HepG2 (cell line): ENCODE measurements around the gene RAB34. TPM values are rescaled to one million over a fixed set of nuclear protein-coding genes. Genes with fewer than 3 reads are reported as not detected.

Source experiments
- ATAC-seq: fragments of 200-7000 bp; cut with Tn5 transposase; 3 replicates; pipeline ENCODE4 v1.9.1; 2020; ENCODE audit warnings: mild to moderate bottlenecking, moderate library complexity
- BruUV-seq: library from RNA; stranded (reverse); fragments of 400-500 nt; replicated peaks from 2 replicates; lab custom pipeline; 2021; lab: Mats Ljungman, UMichigan
- CTCF ChIA-PET: fragments of 300-600 bp; formaldehyde crosslinking; extraction: SDS; loops from one replicate; lab custom pipeline; 2021; ENCODE audit warnings: low total read pairs, inconsistent platforms, low intra/inter-chr PET ratio; lab: Yijun Ruan, JAX
- POLR2A ChIA-PET: fragments of 350-600 bp; sonication (Branson Sonifier 250); formaldehyde crosslinking; loops from one replicate; lab custom pipeline; 2020; ENCODE audit warnings: antibody characterized with exemption, inconsistent platforms; lab: Yijun Ruan, JAX
- DNase-seq: peaks from one replicate; pipeline ENCODE4 v3.0.0-alpha.2; 2015; ENCODE audit warnings: low spot score
- FAIRE-seq: peaks from 3 replicates; lab custom pipeline; 2011; peaks lifted over from hg19 to GRCh38; lab: Jason Lieb, UNC
- H2AFZ ChIP-seq: one replicate; pipeline ENCODE4 v1.6.1; 2011; ENCODE audit warnings: low read length, inconsistent platforms
- H3K27ac ChIP-seq: fragments of 300-600 bp; 3 replicates; pipeline ENCODE4 v1.8.0; 2011; ENCODE audit warnings: mixed run types, mild to moderate bottlenecking, mixed read lengths, low read length, inconsistent platforms; ENCODE audit not compliant: insufficient read depth; ENCODE audit errors: extremely low read length
- H3K27me3 ChIP-seq, 2 experiments: fragments of 200-600 bp in 1 of 2; 2 replicates in 1 of 2; 3 replicates in 1 of 2; pipeline versions ENCODE4 v1.6.0 to v1.8.0; 2011; ENCODE audit warnings: low read length in 2 of 2, mild to moderate bottlenecking in 2 of 2, moderate library complexity in 2 of 2, inconsistent platforms in 1 of 2; ENCODE audit not compliant: insufficient read depth in 2 of 2, control insufficient read depth in 1 of 2
- H3K36me3 ChIP-seq, 2 experiments: fragments of 200-600 bp in 1 of 2; replicated peaks in 1 of 2; 2 replicates in 1 of 2; 3 replicates in 1 of 2; pipeline versions ENCODE4 v1.5.1 to v1.8.0; 2011; ENCODE audit warnings: low read length in 2 of 2, inconsistent platforms in 1 of 2; ENCODE audit not compliant: insufficient read depth in 2 of 2, control insufficient read depth in 1 of 2
- H3K4me1 ChIP-seq: 2 replicates; pipeline ENCODE4 v1.5.1; 2012; ENCODE audit warnings: low read length, inconsistent platforms; ENCODE audit not compliant: insufficient read depth
- H3K4me2 ChIP-seq: 2 replicates; pipeline ENCODE4 v1.6.0; 2011; ENCODE audit warnings: low read depth, low read length, inconsistent platforms
- H3K4me3 ChIP-seq, 3 experiments: fragments of 200-600 bp in 1 of 3; sonication (generic), shearing (Covaris generic) in 1 of 3; replicated peaks in 1 of 3; 2 replicates each; pipeline ENCODE4 v1.5.1; 2011 to 2016; ENCODE audit warnings: low read length in 3 of 3, inconsistent platforms in 2 of 3, low read depth in 2 of 3, mild to moderate bottlenecking in 2 of 3, control low read depth in 1 of 3, mixed read lengths in 1 of 3; ENCODE audit not compliant: insufficient read depth in 1 of 3
- H3K79me2 ChIP-seq: one replicate; pipeline ENCODE4 v1.6.1; 2011; ENCODE audit warnings: low read length, inconsistent platforms; ENCODE audit not compliant: insufficient read depth
- H3K9ac ChIP-seq: 2 replicates; pipeline ENCODE4 v1.6.0; 2011; ENCODE audit warnings: mild to moderate bottlenecking, low read depth, low read length, inconsistent platforms; ENCODE audit not compliant: insufficient read depth
- H3K9me3 ChIP-seq: 2 replicates; pipeline ENCODE4 v1.5.1; 2012; ENCODE audit warnings: mild to moderate bottlenecking, low read length
- H4K20me1 ChIP-seq: 2 replicates; pipeline ENCODE4 v1.6.0; 2011; ENCODE audit warnings: inconsistent platforms, mild to moderate bottlenecking, low read length, moderate library complexity; ENCODE audit not compliant: insufficient read depth
- ARID3A ChIP-seq: IDR thresholded peaks from 2 replicates; pipeline ENCODE4 v1.6.1; 2012; ENCODE audit warnings: low read depth, low read length, improper control_type of control experiment
- EZH2 ChIP-seq: conservative IDR thresholded peaks from 2 replicates; pipeline ENCODE4 v1.6.1; 2012; ENCODE audit warnings: mild to moderate bottlenecking, low read depth, low read length, moderate library complexity
- ISL2 ChIP-seq: sonication (generic); formaldehyde crosslinking; IDR thresholded peaks from 2 replicates; pipeline ENCODE4 v1.5.0; 2020; ENCODE audit warnings: missing genetic modification reagents
- MAZ ChIP-seq, 2 experiments: sonication (generic) in 1 of 2; formaldehyde crosslinking in 1 of 2; IDR thresholded peaks; 2 replicates each; pipeline versions ENCODE4 v1.5.0 to v1.6.1; 2012 to 2020; ENCODE audit warnings: low read depth in 2 of 2, mild to moderate bottlenecking in 2 of 2, borderline replicate concordance in 1 of 2, improper control_type of control experiment in 1 of 2, low read length in 1 of 2, missing genetic modification reagents in 1 of 2, moderate library complexity in 1 of 2
- MIER2 ChIP-seq: IDR thresholded peaks from 2 replicates; pipeline ENCODE4 v1.6.1; 2016; ENCODE audit warnings: missing biosample characterization, missing genetic modification reagents
- PHF8 ChIP-seq: sonication (generic); formaldehyde crosslinking; IDR thresholded peaks from 2 replicates; pipeline ENCODE4 v1.5.0; 2020; ENCODE audit warnings: missing genetic modification reagents
- SNAPC2 ChIP-seq: sonication (generic); formaldehyde crosslinking; IDR thresholded peaks from 2 replicates; pipeline ENCODE4 v1.8.1; 2022; ENCODE audit warnings: mild to moderate bottlenecking, missing genetic modification reagents
- SP140L ChIP-seq: sonication (generic); formaldehyde crosslinking; IDR thresholded peaks from 2 replicates; pipeline ENCODE4 v1.4.0; 2020; ENCODE audit warnings: missing genetic modification reagents, borderline replicate concordance
- TBP ChIP-seq: sonication (generic); formaldehyde crosslinking; IDR thresholded peaks from 2 replicates; pipeline ENCODE4 v1.5.0; 2020; ENCODE audit warnings: missing genetic modification reagents
- TIGD3 ChIP-seq: sonication (generic); formaldehyde crosslinking; IDR thresholded peaks from 2 replicates; pipeline ENCODE4 v1.5.1; 2020; ENCODE audit warnings: mild to moderate bottlenecking, missing genetic modification reagents, borderline replicate concordance
- ZBTB44 ChIP-seq: sonication (generic); formaldehyde crosslinking; IDR thresholded peaks from 2 replicates; pipeline ENCODE4 v1.4.0; 2020; ENCODE audit warnings: missing genetic modification reagents
- ZFP36 ChIP-seq: fragments of 150-350 bp; IDR thresholded peaks from 2 replicates; pipeline ENCODE4 v1.6.1; 2018; ENCODE audit warnings: borderline replicate concordance, low read length, low read depth; ENCODE audit not compliant: partially characterized antibody
- ZNF276 ChIP-seq: sonication (generic); formaldehyde crosslinking; IDR thresholded peaks from 2 replicates; pipeline ENCODE4 v1.4.0; 2020; ENCODE audit warnings: mild to moderate bottlenecking, low read depth, missing genetic modification reagents
- ZNF292 ChIP-seq: sonication (generic); formaldehyde crosslinking; IDR thresholded peaks from 2 replicates; pipeline ENCODE4 v1.8.1; 2022; ENCODE audit warnings: mild to moderate bottlenecking, low read depth, missing genetic modification reagents, borderline replicate concordance
- ZNF563 ChIP-seq: sonication (generic); formaldehyde crosslinking; IDR thresholded peaks from 2 replicates; pipeline ENCODE4 v1.8.0; 2022; ENCODE audit warnings: mild to moderate bottlenecking, moderate library complexity, missing genetic modification reagents
- ZNF747 ChIP-seq: sonication (generic); formaldehyde crosslinking; IDR thresholded peaks from 2 replicates; pipeline ENCODE4 v1.8.1; 2023; ENCODE audit warnings: missing genetic modification reagents, mild to moderate bottlenecking, borderline replicate concordance
- WGBS: methylation state at CpG from one replicate; pipeline ENCODE4 v1.1.6; 2017; ENCODE audit warnings: low lambda C conversion rate; 5-methylcytosine and 5-hydroxymethylcytosine counted together
- in situ Hi-C: cut with HindIII; loops from 2 replicates; pipeline ENCODE4 v1.10.0; 2017; ENCODE audit warnings: low pct_unique_long_range_greater_than_20kb; ENCODE audit not compliant: extremely low pct_ligation_motif_present
- intact Hi-C: fragments of 100-400 bp; cut with micrococcal nuclease; formaldehyde crosslinking; loops from one replicate; pipeline ENCODE4 v1.10.0; 2022; ENCODE audit not compliant: unreplicated experiment
- polyA plus RNA-seq, 8 experiments: library from polyadenylated mRNA; depleted of rRNA in 3 of 8; stranded (reverse) in 7 of 8; unstranded in 1 of 8; fragments of >200 nt; fragmentation: Illumina TruSeq in 4 of 8; extraction: Trizol in 4 of 8; gene quantifications; 2 replicates each; pipeline versions ENCODE4 v1.2.1 to v1.2.3, GENCODE V29; 2011 to 2016; ENCODE audit warnings: low read depth in 4 of 8, missing spikeins in 1 of 8, mixed read lengths in 1 of 8; ENCODE audit not compliant: insufficient read depth in 1 of 8
- total RNA-seq, 5 experiments: library from RNA; depleted of rRNA; stranded (reverse); fragments of >200 nt; fragmentation: Illumina TruSeq; extraction: Trizol; gene quantifications; 2 replicates each; pipeline ENCODE4 v1.2.3, GENCODE V29; 2016; ENCODE audit warnings: low read depth in 1 of 5

The RAB34 gene
- total and polyA plus RNA-seq, 2 of the 13 experiments (the other 11 are each of a cell fraction or from before 2014, with no cell fraction given), result 0.49 TPM; not detected in 1

- POLR2A ChIA-PET, result interaction anchor here (0.8 to 1.8 kb wide), 3 partner anchors 20 to 39 kb away, joined by 3 to 4 read pairs (median 3); partner anchors contain the start of genes RPL23A, SDF2 and SUPT6H
- no peaks in the 10 kb centered on the region for H3K4me1 ChIP-seq
- no peak overlapping the region for H3K27ac ChIP-seq
- CTCF ChIA-PET, result no interaction called here
- no peaks in the 10 kb centered on the region for H3K9me3 ChIP-seq
- in situ Hi-C loops, result no loop called here
- no peak for DNase-seq
- H2AFZ ChIP-seq, result no peak overlapping the region
- H3K4me2 ChIP-seq, result no peak overlapping the region
- H3K4me3 ChIP-seq, result no peak overlapping the region
- H3K27me3 ChIP-seq, result no peaks in the 10 kb centered on the region
- 98% methylated on average over 8 of the region's 11 CpGs for WGBS
- no peak overlapping the region for H3K9ac ChIP-seq
- intact Hi-C loops, result no loop called here
- no peak for FAIRE-seq
- no TSS peak for BruUV-seq
- H3K79me2 ChIP-seq, result no peaks in the 10 kb centered on the region
- no peak for ATAC-seq
- peaks cover 53 to 85% of the 10 kb centered on the region in 2 experiments for H3K36me3 ChIP-seq
- H4K20me1 ChIP-seq, result no peaks in the 10 kb centered on the region
- TF ChIP-seq ZNF747 (CRISPR knock-in tag) (no peak), ZNF563 (CRISPR knock-in tag) (no peak), ZNF292 (CRISPR knock-in tag) (no peak), ZBTB44 (CRISPR knock-in tag) (no peak), ISL2 (CRISPR knock-in tag) (no peak), PHF8 (CRISPR knock-in tag) (no peak), MAZ (IDR thresholded peaks at IDR 0.05; ENCODE audit: borderline replicate concordance, low read depth, low read length) (no peak), MAZ (CRISPR knock-in tag; IDR thresholded peaks at IDR 0.05; ENCODE audit: low read depth) (no peak), ARID3A (no peak), ZNF276 (CRISPR knock-in tag) (no peak), SP140L (no peak), SNAPC2 (CRISPR knock-in tag) (no peak), TBP (CRISPR knock-in tag) (no peak), MIER2 (CRISPR knock-in tag) (no peak), ZFP36 (no peak), EZH2 (no peak), TIGD3 (CRISPR knock-in tag) (no peak)
Measured at GRCh38 chr17:28682655-28683054, 35.0 kb downstream of the RAB34 start.
